22Rv1 (cell line): ENCODE results near the gene ARHGAP8.

Experiments
- CTCF ChIP-seq: fragments of 450-650 bp; IDR thresholded peaks from 2 replicates; pipeline ENCODE4 v1.5.1; 2017; ENCODE audit warnings: mild to moderate bottlenecking
- ZFX ChIP-seq: fragments of 450-650 bp; IDR thresholded peaks from 2 replicates; pipeline ENCODE4 v1.6.1; 2017; ENCODE audit warnings: antibody characterized with exemption, borderline replicate concordance

- no peak for TF ChIP-seq CTCF
- TF ChIP-seq ZFX = no peak
These were observed 44.9 kb downstream of the ARHGAP8 start for GRCh38 chr22:44797181-44797725.
